Tibial nerve (tissue), 4 donors: ENCODE data around the gene SLC15A5.

Experiments used
- EP300 ChIP-seq, 2 donors: sonication (generic); formaldehyde crosslinking; IDR thresholded peaks; one replicate each; pipeline ENCODE4 v1.6.1; 2017; ENCODE audit warnings: antibody characterized with exemption in 2 of 2, mild to moderate bottlenecking in 1 of 2
- POLR2A ChIP-seq, 2 donors: fragments of 450-650 bp; IDR thresholded peaks; one replicate each; pipeline ENCODE4 v1.6.1; 2017; ENCODE audit warnings: antibody characterized with exemption in 2 of 2, mild to moderate bottlenecking in 2 of 2, moderate library complexity in 2 of 2
- TF ChIP-seq, protein P1 (sequence below), 5 experiments: fragments of 200-600 bp in 3 of 5; fragments of 450-650 bp in 2 of 5; sonication (generic) in 3 of 5; IDR thresholded peaks; one replicate each; pipeline ENCODE4 v1.5.1; 2016 to 2019; ENCODE audit warnings: antibody characterized with exemption in 5 of 5, mild to moderate bottlenecking in 3 of 5, moderate library complexity in 2 of 5

DNA sequence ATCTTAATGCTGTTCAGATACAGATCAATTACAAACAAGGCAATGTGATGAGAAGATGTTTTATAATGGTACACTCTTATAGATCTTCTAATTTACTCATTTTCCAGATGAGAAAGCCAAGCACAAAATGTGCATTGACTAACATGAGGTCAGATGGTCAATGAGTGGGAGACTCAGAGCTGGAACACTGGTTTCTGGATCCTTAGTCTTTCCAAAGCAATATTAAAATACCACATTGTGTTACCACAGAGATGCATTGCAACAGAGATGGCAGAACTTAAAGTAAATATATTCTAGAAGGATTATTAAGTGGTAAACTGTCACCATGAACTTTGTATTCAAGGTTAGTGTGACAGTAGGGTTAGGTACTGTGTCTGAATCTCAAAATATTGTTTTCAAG lies 113.6 kb downstream of the SLC15A5 start:
- TF ChIP-seq POLR2A (IDR thresholded peaks at IDR 0.05): no peak
- TF ChIP-seq, protein P1, sequence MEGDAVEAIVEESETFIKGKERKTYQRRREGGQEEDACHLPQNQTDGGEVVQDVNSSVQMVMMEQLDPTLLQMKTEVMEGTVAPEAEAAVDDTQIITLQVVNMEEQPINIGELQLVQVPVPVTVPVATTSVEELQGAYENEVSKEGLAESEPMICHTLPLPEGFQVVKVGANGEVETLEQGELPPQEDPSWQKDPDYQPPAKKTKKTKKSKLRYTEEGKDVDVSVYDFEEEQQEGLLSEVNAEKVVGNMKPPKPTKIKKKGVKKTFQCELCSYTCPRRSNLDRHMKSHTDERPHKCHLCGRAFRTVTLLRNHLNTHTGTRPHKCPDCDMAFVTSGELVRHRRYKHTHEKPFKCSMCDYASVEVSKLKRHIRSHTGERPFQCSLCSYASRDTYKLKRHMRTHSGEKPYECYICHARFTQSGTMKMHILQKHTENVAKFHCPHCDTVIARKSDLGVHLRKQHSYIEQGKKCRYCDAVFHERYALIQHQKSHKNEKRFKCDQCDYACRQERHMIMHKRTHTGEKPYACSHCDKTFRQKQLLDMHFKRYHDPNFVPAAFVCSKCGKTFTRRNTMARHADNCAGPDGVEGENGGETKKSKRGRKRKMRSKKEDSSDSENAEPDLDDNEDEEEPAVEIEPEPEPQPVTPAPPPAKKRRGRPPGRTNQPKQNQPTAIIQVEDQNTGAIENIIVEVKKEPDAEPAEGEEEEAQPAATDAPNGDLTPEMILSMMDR (IDR thresholded peaks at IDR 0.05): no peak
- no peak for TF ChIP-seq EP300 (IDR thresholded peaks at IDR 0.05)
